K562 (cell line): ENCODE measurements around the gene CPTP. TPM values are rescaled to one million over a fixed set of nuclear protein-coding genes. Genes with fewer than 3 reads are reported as not detected.
A peak's percentile ranks its signal among the peaks of the same experiment; 100 is the strongest.

Experiments
- EGR1 ChIP-seq: fragments of 450-650 bp; conservative IDR thresholded peaks from 2 replicates; pipeline ENCODE4 v1.6.1; 2017; ENCODE audit warnings: mild to moderate bottlenecking
- ETV6 ChIP-seq, 3 experiments: fragments of 150-350 bp in 1 of 3; sonication (generic) in 1 of 3; formaldehyde crosslinking in 1 of 3; IDR thresholded peaks; 2 replicates each; pipeline versions ENCODE4 v1.6.1 to v1.8.0; 2014 to 2022; ENCODE audit warnings: borderline replicate concordance in 2 of 3, low read depth in 2 of 3, antibody characterized with exemption in 1 of 3, low read length in 1 of 3, mild to moderate bottlenecking in 1 of 3, missing genetic modification reagents in 1 of 3
- ILF3 ChIP-seq: fragments of 450-650 bp; IDR thresholded peaks from 2 replicates; pipeline ENCODE4 v1.6.1; 2018; ENCODE audit warnings: antibody characterized with exemption, mild to moderate bottlenecking, moderate library complexity, borderline replicate concordance
- NFRKB ChIP-seq: fragments of 450-650 bp; IDR thresholded peaks from 2 replicates; pipeline ENCODE4 v1.6.1; 2016; ENCODE audit warnings: low read depth
- NFXL1 ChIP-seq: fragments of 450-650 bp; formaldehyde crosslinking; IDR thresholded peaks from 2 replicates; pipeline ENCODE4 v1.4.0; 2021; ENCODE audit warnings: mild to moderate bottlenecking
- RNF2 ChIP-seq: sonication (generic); IDR thresholded peaks from 2 replicates; pipeline ENCODE4 v1.6.1; 2016
- SPI1 ChIP-seq: IDR thresholded peaks from 2 replicates; pipeline ENCODE4 v1.6.1; 2011; ENCODE audit warnings: low read depth, low read length, control low read depth, borderline replicate concordance
- SRSF9 ChIP-seq: fragments of 200-400 bp; formaldehyde crosslinking; IDR thresholded peaks from 2 replicates; pipeline ENCODE4 v1.6.1; 2017; ENCODE audit warnings: low read depth, low read length, borderline replicate concordance
- TARDBP ChIP-seq: fragments of 450-650 bp; IDR thresholded peaks from 2 replicates; pipeline ENCODE4 v1.6.1; 2016
- ZEB2 ChIP-seq: fragments of 450-650 bp; IDR thresholded peaks from 2 replicates; pipeline ENCODE4 v1.6.1; 2016
- ZNF174 ChIP-seq: fragments of 250-450 bp; sonication (Bioruptor Pico); IDR thresholded peaks from 2 replicates; pipeline ENCODE4 v1.4.0; 2020; ENCODE audit warnings: mild to moderate bottlenecking
- ZNF444 ChIP-seq: fragments of 250-450 bp; sonication (Bioruptor Pico); IDR thresholded peaks from 2 replicates; pipeline ENCODE4 v1.4.0; 2020; ENCODE audit warnings: mild to moderate bottlenecking, moderate library complexity
- ZNF583 ChIP-seq: fragments of 250-450 bp; sonication (Bioruptor Pico); IDR thresholded peaks from 2 replicates; pipeline ENCODE4 v1.4.0; 2020
- ZNF644 ChIP-seq: fragments of 200-800 bp; sonication (Bioruptor generic); IDR thresholded peaks from 2 replicates; pipeline ENCODE4 v1.6.1; 2016; ENCODE audit warnings: low read depth, missing genetic modification characterization, missing compliant biosample characterization
- ZZZ3 ChIP-seq: fragments of 450-650 bp; IDR thresholded peaks from 2 replicates; pipeline ENCODE4 v1.6.1; 2016; ENCODE audit warnings: antibody characterized with exemption, mild to moderate bottlenecking, moderate library complexity
- polyA plus RNA-seq, 8 experiments: library from polyadenylated mRNA; depleted of rRNA in 4 of 8; stranded (reverse) in 5 of 8; unstranded in 3 of 8; fragments of >200 nt; fragmentation: Nextera tagmentation in 2 of 8; fragmentation: Illumina TruSeq in 1 of 8; extraction: Ambion mirVana in 2 of 8; extraction: Trizol in 1 of 8; gene quantifications; 2 replicates each; pipeline versions ENCODE4 v1.2.1 to v1.2.3, GENCODE V29; 2011 to 2014; ENCODE audit warnings: inconsistent platforms in 1 of 8, missing spikeins in 1 of 8
- total RNA-seq, 7 experiments: library from RNA; depleted of rRNA in 6 of 7; stranded (reverse); fragments of >200 nt in 6 of 7; fragmentation: Illumina TruSeq in 2 of 7; extraction: Trizol in 2 of 7; gene quantifications; 2 replicates each; pipeline versions ENCODE4 v1.2.1 to v1.2.3, GENCODE V29; 2011 to 2021; ENCODE audit warnings: low replicate concordance in 1 of 7
- TF ChIP-seq, protein P1 (sequence below): fragments of 150-350 bp; IDR thresholded peaks from 2 replicates; pipeline ENCODE4 v1.6.1; 2014; ENCODE audit warnings: low read depth, mild to moderate bottlenecking, low read length, borderline replicate concordance
- TF ChIP-seq, protein P2 (sequence below): fragments of 250-450 bp; sonication (Bioruptor Pico); IDR thresholded peaks from 2 replicates; pipeline ENCODE4 v1.5.0; 2020; ENCODE audit warnings: mild to moderate bottlenecking
- TF ChIP-seq, protein P3 (sequence below): fragments of 250-450 bp; sonication (Bioruptor Pico); IDR thresholded peaks from 2 replicates; pipeline ENCODE4 v1.4.0; 2020

The CPTP gene
- total and polyA plus RNA-seq, 9 of the 15 experiments (the other 6 are each of a cell fraction or from before 2014, with no cell fraction given): 0.11 to 25.8 (median 3.5) TPM

DNA sequence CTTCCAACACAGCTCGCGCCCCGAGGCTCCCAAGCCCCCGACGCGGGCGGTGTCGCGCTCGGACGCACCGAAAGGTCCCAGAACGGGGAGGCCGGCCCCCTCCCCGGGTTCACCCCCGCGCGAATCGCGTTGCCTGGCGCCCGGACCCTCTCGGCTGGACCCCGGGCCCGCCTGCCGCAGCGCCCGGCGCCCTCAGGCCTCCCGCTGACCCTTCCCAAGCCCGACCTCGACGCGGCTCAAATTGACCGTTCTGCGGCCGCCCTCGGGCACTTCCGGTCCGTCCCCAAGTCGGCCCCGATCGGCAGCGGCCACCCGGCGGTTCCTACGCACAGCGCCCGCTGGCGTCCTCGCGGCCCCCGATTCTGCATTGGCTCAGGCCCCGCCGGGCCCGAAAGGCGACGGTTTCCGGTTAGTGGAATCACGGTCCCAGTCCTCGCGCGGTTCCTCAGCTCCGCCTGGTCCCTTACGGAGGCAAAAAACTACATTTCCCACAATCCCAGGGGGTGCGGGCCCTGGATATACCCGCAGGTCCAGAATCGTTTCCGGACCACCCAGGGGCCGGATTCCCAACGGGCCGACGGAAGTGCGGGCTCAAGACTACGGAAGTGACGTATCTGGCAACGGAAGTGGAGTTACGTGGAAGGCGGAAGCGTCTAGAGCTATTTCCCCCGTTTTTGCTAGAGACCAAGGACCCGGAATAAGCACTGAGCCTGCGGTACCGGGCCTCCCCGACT lies 50.5 kb downstream of the CPTP start, which contains the start of gene AURKAIP1 (continued):
- TF ChIP-seq ZNF174 (CRISPR knock-in tag) (0 out of 2 replicates have a peak, but pooled peaks have one; percentile 56), ILF3 (peak; percentile 88; the same call in 1 of the 2 replicates), ZNF644 (tag) (peak; percentile 84; the same call in 1 of the 2 replicates), EGR1 (peak; percentile 98), SPI1 (peak; percentile 87), NFRKB (no peak), TARDBP (peak; percentile 95), ZEB2 (peak; percentile 100), ETV6 (IDR thresholded peaks at IDR 0.05; ENCODE audit: borderline replicate concordance in 1 of 2, low read depth in 2 of 2, low read length in 1 of 2) (no peak; a peak in 1 of 4 replicates), ETV6 (CRISPR knock-in tag; IDR thresholded peaks at IDR 0.05; ENCODE audit: borderline replicate concordance) (peak; percentile 68; the same call in 1 of the 2 replicates), ZZZ3 (no peak; the same call in 1 of the 2 replicates), RNF2 (peak; percentile 93), NFXL1 (no peak), ZNF444 (CRISPR knock-in tag) (no peak), ZNF583 (CRISPR knock-in tag) (peak; percentile 91), SRSF9 (no peak)
- TF ChIP-seq, protein P1, sequence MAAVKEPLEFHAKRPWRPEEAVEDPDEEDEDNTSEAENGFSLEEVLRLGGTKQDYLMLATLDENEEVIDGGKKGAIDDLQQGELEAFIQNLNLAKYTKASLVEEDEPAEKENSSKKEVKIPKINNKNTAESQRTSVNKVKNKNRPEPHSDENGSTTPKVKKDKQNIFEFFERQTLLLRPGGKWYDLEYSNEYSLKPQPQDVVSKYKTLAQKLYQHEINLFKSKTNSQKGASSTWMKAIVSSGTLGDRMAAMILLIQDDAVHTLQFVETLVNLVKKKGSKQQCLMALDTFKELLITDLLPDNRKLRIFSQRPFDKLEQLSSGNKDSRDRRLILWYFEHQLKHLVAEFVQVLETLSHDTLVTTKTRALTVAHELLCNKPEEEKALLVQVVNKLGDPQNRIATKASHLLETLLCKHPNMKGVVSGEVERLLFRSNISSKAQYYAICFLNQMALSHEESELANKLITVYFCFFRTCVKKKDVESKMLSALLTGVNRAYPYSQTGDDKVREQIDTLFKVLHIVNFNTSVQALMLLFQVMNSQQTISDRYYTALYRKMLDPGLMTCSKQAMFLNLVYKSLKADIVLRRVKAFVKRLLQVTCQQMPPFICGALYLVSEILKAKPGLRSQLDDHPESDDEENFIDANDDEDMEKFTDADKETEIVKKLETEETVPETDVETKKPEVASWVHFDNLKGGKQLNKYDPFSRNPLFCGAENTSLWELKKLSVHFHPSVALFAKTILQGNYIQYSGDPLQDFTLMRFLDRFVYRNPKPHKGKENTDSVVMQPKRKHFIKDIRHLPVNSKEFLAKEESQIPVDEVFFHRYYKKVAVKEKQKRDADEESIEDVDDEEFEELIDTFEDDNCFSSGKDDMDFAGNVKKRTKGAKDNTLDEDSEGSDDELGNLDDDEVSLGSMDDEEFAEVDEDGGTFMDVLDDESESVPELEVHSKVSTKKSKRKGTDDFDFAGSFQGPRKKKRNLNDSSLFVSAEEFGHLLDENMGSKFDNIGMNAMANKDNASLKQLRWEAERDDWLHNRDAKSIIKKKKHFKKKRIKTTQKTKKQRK: 0 out of 2 replicates have a peak, but pooled peaks have one; percentile 34
- TF ChIP-seq, protein P2, sequence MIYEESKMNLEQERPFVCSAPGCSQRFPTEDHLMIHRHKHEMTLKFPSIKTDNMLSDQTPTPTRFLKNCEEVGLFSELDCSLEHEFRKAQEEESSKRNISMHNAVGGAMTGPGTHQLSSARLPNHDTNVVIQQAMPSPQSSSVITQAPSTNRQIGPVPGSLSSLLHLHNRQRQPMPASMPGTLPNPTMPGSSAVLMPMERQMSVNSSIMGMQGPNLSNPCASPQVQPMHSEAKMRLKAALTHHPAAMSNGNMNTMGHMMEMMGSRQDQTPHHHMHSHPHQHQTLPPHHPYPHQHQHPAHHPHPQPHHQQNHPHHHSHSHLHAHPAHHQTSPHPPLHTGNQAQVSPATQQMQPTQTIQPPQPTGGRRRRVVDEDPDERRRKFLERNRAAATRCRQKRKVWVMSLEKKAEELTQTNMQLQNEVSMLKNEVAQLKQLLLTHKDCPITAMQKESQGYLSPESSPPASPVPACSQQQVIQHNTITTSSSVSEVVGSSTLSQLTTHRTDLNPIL (CRISPR knock-in tag): no peak
- TF ChIP-seq, protein P3, sequence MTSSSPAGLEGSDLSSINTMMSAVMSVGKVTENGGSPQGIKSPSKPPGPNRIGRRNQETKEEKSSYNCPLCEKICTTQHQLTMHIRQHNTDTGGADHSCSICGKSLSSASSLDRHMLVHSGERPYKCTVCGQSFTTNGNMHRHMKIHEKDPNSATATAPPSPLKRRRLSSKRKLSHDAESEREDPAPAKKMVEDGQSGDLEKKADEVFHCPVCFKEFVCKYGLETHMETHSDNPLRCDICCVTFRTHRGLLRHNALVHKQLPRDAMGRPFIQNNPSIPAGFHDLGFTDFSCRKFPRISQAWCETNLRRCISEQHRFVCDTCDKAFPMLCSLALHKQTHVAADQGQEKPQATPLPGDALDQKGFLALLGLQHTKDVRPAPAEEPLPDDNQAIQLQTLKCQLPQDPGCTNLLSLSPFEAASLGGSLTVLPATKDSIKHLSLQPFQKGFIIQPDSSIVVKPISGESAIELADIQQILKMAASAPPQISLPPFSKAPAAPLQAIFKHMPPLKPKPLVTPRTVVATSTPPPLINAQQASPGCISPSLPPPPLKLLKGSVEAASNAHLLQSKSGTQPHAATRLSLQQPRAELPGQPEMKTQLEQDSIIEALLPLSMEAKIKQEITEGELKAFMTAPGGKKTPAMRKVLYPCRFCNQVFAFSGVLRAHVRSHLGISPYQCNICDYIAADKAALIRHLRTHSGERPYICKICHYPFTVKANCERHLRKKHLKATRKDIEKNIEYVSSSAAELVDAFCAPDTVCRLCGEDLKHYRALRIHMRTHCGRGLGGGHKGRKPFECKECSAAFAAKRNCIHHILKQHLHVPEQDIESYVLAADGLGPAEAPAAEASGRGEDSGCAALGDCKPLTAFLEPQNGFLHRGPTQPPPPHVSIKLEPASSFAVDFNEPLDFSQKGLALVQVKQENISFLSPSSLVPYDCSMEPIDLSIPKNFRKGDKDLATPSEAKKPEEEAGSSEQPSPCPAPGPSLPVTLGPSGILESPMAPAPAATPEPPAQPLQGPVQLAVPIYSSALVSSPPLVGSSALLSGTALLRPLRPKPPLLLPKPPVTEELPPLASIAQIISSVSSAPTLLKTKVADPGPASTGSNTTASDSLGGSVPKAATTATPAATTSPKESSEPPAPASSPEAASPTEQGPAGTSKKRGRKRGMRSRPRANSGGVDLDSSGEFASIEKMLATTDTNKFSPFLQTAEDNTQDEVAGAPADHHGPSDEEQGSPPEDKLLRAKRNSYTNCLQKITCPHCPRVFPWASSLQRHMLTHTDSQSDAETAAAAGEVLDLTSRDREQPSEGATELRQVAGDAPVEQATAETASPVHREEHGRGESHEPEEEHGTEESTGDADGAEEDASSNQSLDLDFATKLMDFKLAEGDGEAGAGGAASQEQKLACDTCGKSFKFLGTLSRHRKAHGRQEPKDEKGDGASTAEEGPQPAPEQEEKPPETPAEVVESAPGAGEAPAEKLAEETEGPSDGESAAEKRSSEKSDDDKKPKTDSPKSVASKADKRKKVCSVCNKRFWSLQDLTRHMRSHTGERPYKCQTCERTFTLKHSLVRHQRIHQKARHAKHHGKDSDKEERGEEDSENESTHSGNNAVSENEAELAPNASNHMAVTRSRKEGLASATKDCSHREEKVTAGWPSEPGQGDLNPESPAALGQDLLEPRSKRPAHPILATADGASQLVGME: peak; percentile 97
